Astrocyte of the spinal cord (primary cell): Measurements from ENCODE around the gene KCNK6.

Experiments
- DNase-seq: peaks from one replicate; pipeline ENCODE4 v3.0.0; 2011; ENCODE audit warnings: low read depth, low spot score
- H3K4me3 ChIP-seq: 2 replicates; pipeline ENCODE4 v1.5.1; 2011; ENCODE audit warnings: low read depth, mild to moderate bottlenecking, low read length, moderate library complexity
- CTCF ChIP-seq: IDR thresholded peaks from 2 replicates; pipeline ENCODE4 v1.5.1; 2012; ENCODE audit warnings: low read depth, mild to moderate bottlenecking, low read length, inconsistent platforms
- in situ Hi-C: cut with HindIII; loops from 2 replicates; pipeline ENCODE4 v1.10.0; 2017; ENCODE audit warnings: low sequenced_read_pairs

The KCNK6 gene

GRCh38 chr19:38306236-38306635 is 13.4 kb upstream of the KCNK6 start:
- DNase-seq, result no peak
- TF ChIP-seq CTCF, result no peak
- in situ Hi-C loops, result no loop called here
- no peak overlapping the region for H3K4me3 ChIP-seq

GRCh38 chr19:38307076-38307475 is 12.6 kb upstream of the KCNK6 start:
- H3K4me3 ChIP-seq, result no peak overlapping the region
- no peak for TF ChIP-seq CTCF
- in situ Hi-C loops, result no loop called here
- DNase-seq, result no peak

- in situ Hi-C loops, result no loop called here
- no peak overlapping the region for H3K4me3 ChIP-seq
- no peak for DNase-seq
- no peak for TF ChIP-seq CTCF
Measured at GRCh38 chr19:38307597-38307996, 12.0 kb upstream of the KCNK6 start.

GRCh38 chr19:38308006-38308766 is 11.5 kb upstream of the KCNK6 start:
- DNase-seq, result no peak
- no peak overlapping the region for H3K4me3 ChIP-seq
- in situ Hi-C loops, result no loop called here
- TF ChIP-seq CTCF, result no peak

GRCh38 chr19:38308926-38309614 is 10.6 kb upstream of the KCNK6 start:
- H3K4me3 ChIP-seq, result no peak overlapping the region
- TF ChIP-seq CTCF, result no peak
- DNase-seq, result no peak
- in situ Hi-C loops, result no loop called here

GRCh38 chr19:38309615-38310278 is 9.9 kb upstream of the KCNK6 start:
- in situ Hi-C loops, result no loop called here
- no peak for DNase-seq
- H3K4me3 ChIP-seq, result no peak overlapping the region
- no peak for TF ChIP-seq CTCF
